Uterus (tissue), 4 donors: ENCODE data around the gene HS6ST3. TPM values are rescaled to one million over a fixed set of nuclear protein-coding genes. Genes with fewer than 3 reads are reported as not detected.

Experiments used
- DNase-seq, 2 donors: peaks; one replicate each; pipeline ENCODE4 v3.0.0-alpha.2; 2019 to 2020
- H3K27ac ChIP-seq, 2 donors: fragments of 200-600 bp; sonication (generic); 1 replicate in 1 of 2; 2 replicates in 1 of 2; pipeline ENCODE4 v1.5.1; 2016 to 2018
- H3K27me3 ChIP-seq, 2 donors: fragments of 200-600 bp; sonication (generic); one replicate each; pipeline ENCODE4 v1.5.1; 2018 to 2019; ENCODE audit warnings: control low read depth in 1 of 2
- H3K36me3 ChIP-seq, 2 donors: fragments of 200-600 bp; sonication (generic); one replicate each; pipeline ENCODE4 v1.5.1; 2019; ENCODE audit warnings: control low read depth in 1 of 2
- H3K4me1 ChIP-seq, 2 donors: fragments of 200-600 bp; sonication (generic); one replicate each; pipeline ENCODE4 v1.5.1; 2018 to 2019; ENCODE audit warnings: control low read depth in 1 of 2
- H3K4me3 ChIP-seq, 2 donors: fragments of 200-600 bp; sonication (generic); 1 replicate in 1 of 2; 2 replicates in 1 of 2; pipeline ENCODE4 v1.5.1; 2018 to 2019; ENCODE audit warnings: mild to moderate bottlenecking in 1 of 2
- H3K9me3 ChIP-seq, 2 donors: fragments of 200-600 bp; sonication (generic); one replicate each; pipeline ENCODE4 v1.5.1; 2019; ENCODE audit warnings: control low read depth in 1 of 2
- CTCF ChIP-seq, 4 experiments: fragments of 200-600 bp in 2 of 4; fragments of 450-650 bp in 2 of 4; sonication (generic) in 2 of 4; IDR thresholded peaks; one replicate each; pipeline ENCODE4 v1.5.1; 2016 to 2019; ENCODE audit warnings: antibody characterized with exemption in 4 of 4, mild to moderate bottlenecking in 2 of 4, moderate library complexity in 1 of 4
- POLR2A ChIP-seq, 2 donors: fragments of 450-650 bp; IDR thresholded peaks; one replicate each; pipeline ENCODE4 v1.6.1; 2016; ENCODE audit warnings: antibody characterized with exemption in 2 of 2, mild to moderate bottlenecking in 1 of 2, moderate library complexity in 1 of 2
- intact Hi-C: fragments of 100-400 bp; cut with DNase I; formaldehyde crosslinking; loops from one replicate; pipeline ENCODE4 v1.15.1; 2023; ENCODE audit warnings: low total_unique reads
- total RNA-seq, 4 donors: library from RNA; depleted of rRNA in 3 of 4; stranded (reverse); fragments of >200 nt in 3 of 4; gene quantifications; one replicate each; pipeline versions ENCODE4 v1.1.0 to v1.2.4, GENCODE V29; 2014 to 2023
- donor health status: DM: yes; HTN: yes; CAD: no.

The HS6ST3 gene
- total RNA-seq, 4 donors from 2014 or later = 1.3 to 8.7 (median 5.3) TPM

GRCh38 chr13:96218475-96218874 is 128.6 kb downstream of the HS6ST3 start:
- DNase-seq = no peak
- no peaks in the 10 kb centered on the region for H3K9me3 ChIP-seq
- intact Hi-C loops = no loop called here
- H3K27me3 ChIP-seq = no peaks in the 10 kb centered on the region
- H3K4me3 ChIP-seq = no peak overlapping the region
- TF ChIP-seq CTCF (IDR thresholded peaks at IDR 0.05) (no peak), POLR2A (IDR thresholded peaks at IDR 0.05) (no peak)
- no peaks in the 10 kb centered on the region for H3K4me1 ChIP-seq
- H3K36me3 ChIP-seq = no peaks in the 10 kb centered on the region
- no peak overlapping the region for H3K27ac ChIP-seq

GRCh38 chr13:96221471-96221870 is 131.6 kb downstream of the HS6ST3 start:
- DNase-seq = no peak
- no peaks in the 10 kb centered on the region for H3K27me3 ChIP-seq
- H3K4me1 ChIP-seq = no peaks in the 10 kb centered on the region
- H3K27ac ChIP-seq = no peak overlapping the region
- TF ChIP-seq CTCF (IDR thresholded peaks at IDR 0.05) (no peak), POLR2A (IDR thresholded peaks at IDR 0.05) (no peak)
- no peaks in the 10 kb centered on the region for H3K36me3 ChIP-seq
- no peak overlapping the region for H3K4me3 ChIP-seq
- H3K9me3 ChIP-seq = no peaks in the 10 kb centered on the region
- intact Hi-C loops = no loop called here

GRCh38 chr13:96223231-96223630 is 133.3 kb downstream of the HS6ST3 start:
- TF ChIP-seq POLR2A (IDR thresholded peaks at IDR 0.05) (no peak), CTCF (IDR thresholded peaks at IDR 0.05) (no peak)
- no peaks in the 10 kb centered on the region for H3K27me3 ChIP-seq
- no peak overlapping the region for H3K27ac ChIP-seq
- no peak overlapping the region for H3K4me3 ChIP-seq
- intact Hi-C loops = no loop called here
- no peaks in the 10 kb centered on the region for H3K9me3 ChIP-seq
- no peak for DNase-seq
- H3K4me1 ChIP-seq = no peaks in the 10 kb centered on the region
- H3K36me3 ChIP-seq = no peaks in the 10 kb centered on the region

GRCh38 chr13:96229356-96229755 is 139.4 kb downstream of the HS6ST3 start:
- intact Hi-C loops = no loop called here
- DNase-seq = no peak
- no peaks in the 10 kb centered on the region for H3K36me3 ChIP-seq
- H3K9me3 ChIP-seq = no peaks in the 10 kb centered on the region
- H3K4me1 ChIP-seq = no peaks in the 10 kb centered on the region
- TF ChIP-seq POLR2A (IDR thresholded peaks at IDR 0.05) = no peak
- no peak for TF ChIP-seq CTCF (IDR thresholded peaks at IDR 0.05)
- H3K27ac ChIP-seq = no peak overlapping the region
- no peak overlapping the region for H3K4me3 ChIP-seq
- no peaks in the 10 kb centered on the region for H3K27me3 ChIP-seq

GRCh38 chr13:96238241-96238640 is 148.3 kb downstream of the HS6ST3 start:
- H3K36me3 ChIP-seq = no peaks in the 10 kb centered on the region
- intact Hi-C loops = no loop called here
- no peak overlapping the region for H3K4me3 ChIP-seq
- H3K27me3 ChIP-seq = no peaks in the 10 kb centered on the region
- H3K4me1 ChIP-seq = no peaks in the 10 kb centered on the region
- no peak for TF ChIP-seq POLR2A (IDR thresholded peaks at IDR 0.05)
- TF ChIP-seq CTCF (IDR thresholded peaks at IDR 0.05) = no peak
- DNase-seq = no peak
- no peak overlapping the region for H3K27ac ChIP-seq
- no peaks in the 10 kb centered on the region for H3K9me3 ChIP-seq
